Esophagus muscularis mucosa (tissue), 4 donors: ENCODE results near the gene VWC2L. TPM values are rescaled to one million over a fixed set of nuclear protein-coding genes. Genes with fewer than 3 reads are reported as not detected.

ENCODE experiments used
- DNase-seq: peaks from one replicate; pipeline ENCODE4 v3.0.0-alpha.2; 2017; ENCODE audit errors: extremely low spot score
- H3K27ac ChIP-seq, 4 donors: fragments of 200-600 bp; sonication (generic); replicated peaks in 1 of 4; 1 replicate in 3 of 4; 2 replicates in 1 of 4; pipeline ENCODE4 v1.5.1; 2016 to 2019; ENCODE audit warnings: mild to moderate bottlenecking in 1 of 4
- H3K27me3 ChIP-seq, 4 donors: fragments of 200-600 bp; sonication (generic); one replicate each; pipeline versions ENCODE4 v1.5.1 to v1.6.0; 2016 to 2019
- H3K36me3 ChIP-seq, 4 donors: fragments of 200-600 bp; sonication (generic); one replicate each; pipeline ENCODE4 v1.5.1; 2016 to 2019
- H3K4me1 ChIP-seq, 4 donors: fragments of 200-600 bp; sonication (generic); one replicate each; pipeline ENCODE4 v1.5.1; 2016 to 2019
- H3K4me3 ChIP-seq, 4 donors: fragments of 200-600 bp; sonication (generic); 1 replicate in 2 of 4; 2 replicates in 2 of 4; pipeline ENCODE4 v1.5.1; 2016 to 2019; ENCODE audit warnings: mild to moderate bottlenecking in 4 of 4, moderate library complexity in 1 of 4
- H3K9me3 ChIP-seq, 4 donors: fragments of 200-600 bp; sonication (generic); 1 replicate in 3 of 4; 2 replicates in 1 of 4; pipeline ENCODE4 v1.5.1; 2016 to 2019
- EP300 ChIP-seq: sonication (generic); formaldehyde crosslinking; IDR thresholded peaks from one replicate; pipeline ENCODE4 v1.6.1; 2017; ENCODE audit warnings: antibody characterized with exemption
- POLR2A ChIP-seq: fragments of 450-650 bp; IDR thresholded peaks from one replicate; pipeline ENCODE4 v1.6.1; 2017; ENCODE audit warnings: antibody characterized with exemption, moderate library complexity, mild to moderate bottlenecking, low read depth
- POLR2AphosphoS5 ChIP-seq, 2 donors: sonication (generic); formaldehyde crosslinking; IDR thresholded peaks; one replicate each; pipeline ENCODE4 v1.6.1; 2017; ENCODE audit warnings: antibody characterized with exemption in 2 of 2
- WGBS: methylation state at CpG from one replicate; pipeline ENCODE4 v1.1.5; 2018; 5-methylcytosine and 5-hydroxymethylcytosine counted together
- intact Hi-C: fragments of 100-400 bp; cut with DNase I; formaldehyde crosslinking; loops from one replicate; pipeline ENCODE4 v1.15.1; 2023
- total RNA-seq, 4 donors: library from RNA; depleted of rRNA; stranded (reverse); fragments of >200 nt; gene quantifications; one replicate each; pipeline versions ENCODE4 v1.1.0 to v1.2.1, GENCODE V29; 2016
- TF ChIP-seq, protein P1 (sequence below), 3 experiments: fragments of 200-600 bp in 2 of 3; fragments of 450-650 bp in 1 of 3; sonication (generic) in 2 of 3; IDR thresholded peaks; one replicate each; pipeline ENCODE4 v1.5.1; 2017 to 2019; ENCODE audit warnings: antibody characterized with exemption in 3 of 3, mild to moderate bottlenecking in 2 of 3, moderate library complexity in 1 of 3

VWC2L gene
- total RNA-seq, 4 donors from 2014 or later = 0.11 TPM; not detected in 3

DNA sequence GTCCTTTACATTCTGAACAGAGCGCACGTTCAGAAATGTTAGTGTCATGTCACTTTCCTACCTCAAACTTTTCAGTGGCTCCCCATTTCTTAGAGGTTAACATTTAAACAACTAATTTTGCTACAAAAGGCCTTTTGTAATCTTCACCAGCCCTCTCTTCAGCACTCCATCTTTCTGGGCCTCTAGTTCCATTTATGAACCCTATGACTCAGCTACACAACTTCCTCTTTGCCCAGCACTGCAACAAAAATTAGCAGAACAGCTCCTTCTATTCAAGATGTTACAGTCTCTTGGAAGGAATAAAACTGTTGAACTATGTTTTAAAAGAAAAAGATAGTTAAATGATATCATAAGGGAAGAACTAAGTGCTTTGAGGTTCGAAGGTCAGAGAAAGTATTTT, 139.9 kb downstream of the VWC2L start:
- no peak overlapping the region for H3K27ac ChIP-seq
- H3K4me3 ChIP-seq = no peak overlapping the region
- no peaks in the 10 kb centered on the region for H3K9me3 ChIP-seq
- 83% methylated on average over 3 of the region's 3 CpGs for WGBS
- TF ChIP-seq POLR2A (no peak), POLR2AphosphoS5 (IDR thresholded peaks at IDR 0.05) (no peak), EP300 (no peak)
- TF ChIP-seq, protein P1, sequence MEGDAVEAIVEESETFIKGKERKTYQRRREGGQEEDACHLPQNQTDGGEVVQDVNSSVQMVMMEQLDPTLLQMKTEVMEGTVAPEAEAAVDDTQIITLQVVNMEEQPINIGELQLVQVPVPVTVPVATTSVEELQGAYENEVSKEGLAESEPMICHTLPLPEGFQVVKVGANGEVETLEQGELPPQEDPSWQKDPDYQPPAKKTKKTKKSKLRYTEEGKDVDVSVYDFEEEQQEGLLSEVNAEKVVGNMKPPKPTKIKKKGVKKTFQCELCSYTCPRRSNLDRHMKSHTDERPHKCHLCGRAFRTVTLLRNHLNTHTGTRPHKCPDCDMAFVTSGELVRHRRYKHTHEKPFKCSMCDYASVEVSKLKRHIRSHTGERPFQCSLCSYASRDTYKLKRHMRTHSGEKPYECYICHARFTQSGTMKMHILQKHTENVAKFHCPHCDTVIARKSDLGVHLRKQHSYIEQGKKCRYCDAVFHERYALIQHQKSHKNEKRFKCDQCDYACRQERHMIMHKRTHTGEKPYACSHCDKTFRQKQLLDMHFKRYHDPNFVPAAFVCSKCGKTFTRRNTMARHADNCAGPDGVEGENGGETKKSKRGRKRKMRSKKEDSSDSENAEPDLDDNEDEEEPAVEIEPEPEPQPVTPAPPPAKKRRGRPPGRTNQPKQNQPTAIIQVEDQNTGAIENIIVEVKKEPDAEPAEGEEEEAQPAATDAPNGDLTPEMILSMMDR (IDR thresholded peaks at IDR 0.05) = no peak
- no peaks in the 10 kb centered on the region for H3K27me3 ChIP-seq
- no peaks in the 10 kb centered on the region for H3K36me3 ChIP-seq
- peaks cover 0 to 14% (median 11%) of the 10 kb centered on the region in 4 donors for H3K4me1 ChIP-seq
- no peak for DNase-seq
- intact Hi-C loops = no loop called here

DNA sequence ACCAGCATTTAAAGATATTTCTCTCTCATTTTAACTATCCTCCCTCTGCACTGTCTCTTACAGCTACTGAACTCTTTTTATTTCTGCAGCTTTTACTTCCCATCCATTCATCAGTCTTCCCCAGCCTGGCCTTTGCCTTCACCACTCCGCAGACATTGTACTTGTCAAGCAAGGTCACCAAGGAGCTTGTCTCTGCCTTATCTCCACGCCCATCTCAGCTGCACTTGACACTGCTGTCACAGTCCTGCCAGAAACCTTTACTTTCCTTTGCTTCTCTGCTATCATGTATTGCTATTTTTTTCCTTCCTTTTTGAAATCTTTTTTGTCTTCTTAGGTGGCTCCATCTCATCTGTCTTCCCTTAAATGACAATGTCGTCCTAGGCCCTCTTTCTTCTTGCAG, 147.0 kb downstream of the VWC2L start:
- no peaks in the 10 kb centered on the region for H3K9me3 ChIP-seq
- WGBS = 84% methylated on average over 3 of the region's 3 CpGs
- H3K27me3 ChIP-seq = no peaks in the 10 kb centered on the region
- intact Hi-C loops = no loop called here
- DNase-seq = no peak
- H3K36me3 ChIP-seq = no peaks in the 10 kb centered on the region
- H3K4me1 ChIP-seq = no peaks in the 10 kb centered on the region
- TF ChIP-seq EP300 = no peak
- TF ChIP-seq POLR2AphosphoS5 (IDR thresholded peaks at IDR 0.05) = no peak
- TF ChIP-seq POLR2A = no peak
- TF ChIP-seq, protein P1 (IDR thresholded peaks at IDR 0.05) = no peak
- no peak overlapping the region for H3K4me3 ChIP-seq
- no peak overlapping the region for H3K27ac ChIP-seq

DNA sequence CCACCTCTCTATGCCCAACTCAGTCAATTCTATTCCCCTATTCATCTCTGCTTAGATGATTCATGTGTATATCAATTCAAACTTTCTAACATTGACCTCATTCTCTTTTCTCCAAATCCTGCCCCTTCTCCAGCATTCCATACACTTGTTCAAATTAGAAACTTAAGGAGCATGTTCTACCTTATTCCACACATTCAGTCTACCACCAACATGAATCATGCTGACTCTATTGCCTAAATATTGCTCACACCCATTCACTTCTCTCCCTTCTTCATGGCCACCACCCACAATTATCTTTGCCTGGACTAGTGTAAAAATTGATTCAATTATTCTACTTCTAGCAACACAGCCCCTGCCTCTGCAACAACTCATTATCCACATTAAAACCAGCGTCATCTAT, 147.5 kb downstream of the VWC2L start:
- Histone ChIP-seq H3K27ac (no peak overlapping the region), H3K4me1 (no peaks in the 10 kb centered on the region), H3K9me3 (no peaks in the 10 kb centered on the region), H3K4me3 (no peak overlapping the region), H3K27me3 (no peaks in the 10 kb centered on the region), H3K36me3 (no peaks in the 10 kb centered on the region)
- intact Hi-C loops = no loop called here
- no peak for TF ChIP-seq EP300
- no peak for TF ChIP-seq POLR2A
- TF ChIP-seq, protein P1 (IDR thresholded peaks at IDR 0.05) = no peak
- no peak for TF ChIP-seq POLR2AphosphoS5 (IDR thresholded peaks at IDR 0.05)
- no peak for DNase-seq
- 91% methylated on average over 1 of the region's 1 CpG for WGBS

DNA sequence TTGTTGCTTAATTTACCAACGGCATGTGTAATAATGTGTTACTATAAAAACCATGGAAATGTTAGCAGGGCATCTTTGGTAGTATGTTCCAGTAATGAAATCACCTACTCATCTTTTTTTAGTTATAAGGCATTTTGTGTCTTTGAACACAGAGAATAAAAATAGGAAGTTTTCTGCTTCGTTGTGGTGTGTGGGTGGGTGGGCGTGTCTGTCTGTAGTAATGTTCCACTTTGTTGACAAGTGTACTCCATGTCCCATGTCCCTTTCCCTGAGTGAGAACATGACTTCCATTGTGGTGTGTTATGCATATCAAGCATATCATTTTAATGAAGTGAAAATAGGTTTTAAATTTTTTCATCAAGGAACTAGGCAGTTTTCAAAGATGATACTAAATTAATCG, 149.3 kb downstream of the VWC2L start:
- Histone ChIP-seq H3K4me3 (no peak overlapping the region), H3K27ac (no peak overlapping the region), H3K4me1 (no peaks in the 10 kb centered on the region), H3K36me3 (no peaks in the 10 kb centered on the region), H3K27me3 (no peaks in the 10 kb centered on the region), H3K9me3 (no peaks in the 10 kb centered on the region)
- intact Hi-C loops = no loop called here
- TF ChIP-seq, protein P1 (IDR thresholded peaks at IDR 0.05) = no peak
- TF ChIP-seq EP300 (no peak), POLR2AphosphoS5 (IDR thresholded peaks at IDR 0.05) (no peak), POLR2A (no peak)
- WGBS = 83% methylated on average over 4 of the region's 4 CpGs
- DNase-seq = no peak

DNA sequence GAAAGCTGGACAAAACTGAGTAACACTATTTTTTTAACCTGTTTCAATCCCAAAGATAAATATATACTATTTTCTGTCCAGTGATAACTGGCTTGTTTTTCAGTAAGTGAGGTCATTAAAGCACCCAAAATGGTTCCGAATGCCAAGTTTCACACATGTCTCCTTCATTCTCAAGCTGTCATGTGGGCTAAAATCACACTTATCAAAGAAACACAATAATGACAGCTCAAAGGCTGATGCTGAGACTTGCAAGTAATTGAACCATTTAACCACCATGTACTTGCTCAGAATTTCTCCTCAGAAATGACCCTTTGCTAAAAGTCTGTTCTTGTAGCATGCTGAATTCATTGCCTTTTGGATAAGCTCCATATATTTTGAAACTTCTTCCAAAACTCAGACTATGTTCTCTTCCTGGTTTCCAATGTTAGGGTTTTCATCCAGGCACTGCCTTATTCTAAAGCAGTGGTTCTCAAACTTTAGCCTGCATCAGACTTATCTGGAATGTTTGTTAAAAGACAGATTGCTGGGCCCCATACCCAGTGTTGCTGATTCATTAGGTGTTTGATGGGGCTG, 149.8 kb downstream of the VWC2L start:
- H3K4me3 ChIP-seq = no peak overlapping the region
- H3K4me1 ChIP-seq = no peaks in the 10 kb centered on the region
- no peaks in the 10 kb centered on the region for H3K9me3 ChIP-seq
- intact Hi-C loops = no loop called here
- H3K27me3 ChIP-seq = no peaks in the 10 kb centered on the region
- no peaks in the 10 kb centered on the region for H3K36me3 ChIP-seq
- TF ChIP-seq, protein P1 (IDR thresholded peaks at IDR 0.05) = no peak
- TF ChIP-seq POLR2AphosphoS5 (IDR thresholded peaks at IDR 0.05) (no peak), POLR2A (no peak), EP300 (no peak)
- no peak for DNase-seq
- no peak overlapping the region for H3K27ac ChIP-seq
- WGBS = 77% methylated on average over 1 of the region's 1 CpG
